GM21515 (cell line): ENCODE data around the gene FER1L5.

Experiments used
- ATAC-seq: cut with Tn5 transposase; IDR thresholded peaks from one replicate; pipeline ENCODE4 v1.9.1; 2021; ENCODE audit not compliant: unreplicated experiment

The FER1L5 gene

DNA sequence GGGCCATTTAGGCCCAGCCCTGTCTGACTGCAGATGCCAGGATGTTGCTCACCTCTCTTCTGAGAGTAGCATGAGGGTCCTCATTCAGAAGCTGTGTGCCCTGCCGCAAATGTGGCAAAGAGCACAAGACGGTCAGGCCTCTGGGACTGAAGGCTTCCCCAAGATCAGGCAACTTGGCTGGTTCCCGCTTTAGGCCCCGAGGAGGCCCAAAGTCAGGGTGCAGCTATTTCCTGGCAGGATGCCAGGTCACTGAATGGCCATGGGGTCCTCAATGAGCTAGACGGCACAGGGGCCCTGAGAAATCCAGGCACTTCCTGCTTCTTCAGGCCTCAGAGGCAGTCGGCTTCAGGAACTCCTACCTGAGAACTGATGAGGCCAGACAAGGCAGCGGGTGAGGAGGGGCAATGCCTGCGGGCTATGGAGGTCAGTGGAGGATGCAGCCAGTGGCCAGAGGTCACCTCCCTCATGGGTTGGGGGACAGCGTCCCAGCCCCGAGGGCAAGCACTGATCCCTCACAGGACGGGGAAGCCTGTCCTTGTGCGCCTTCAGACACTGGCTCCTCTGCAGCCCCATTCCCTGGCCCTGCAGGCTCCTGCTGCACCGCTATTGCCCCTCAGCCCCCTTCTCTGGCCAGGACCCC, 52.4 kb downstream of the FER1L5 start:
- no peak for ATAC-seq

DNA sequence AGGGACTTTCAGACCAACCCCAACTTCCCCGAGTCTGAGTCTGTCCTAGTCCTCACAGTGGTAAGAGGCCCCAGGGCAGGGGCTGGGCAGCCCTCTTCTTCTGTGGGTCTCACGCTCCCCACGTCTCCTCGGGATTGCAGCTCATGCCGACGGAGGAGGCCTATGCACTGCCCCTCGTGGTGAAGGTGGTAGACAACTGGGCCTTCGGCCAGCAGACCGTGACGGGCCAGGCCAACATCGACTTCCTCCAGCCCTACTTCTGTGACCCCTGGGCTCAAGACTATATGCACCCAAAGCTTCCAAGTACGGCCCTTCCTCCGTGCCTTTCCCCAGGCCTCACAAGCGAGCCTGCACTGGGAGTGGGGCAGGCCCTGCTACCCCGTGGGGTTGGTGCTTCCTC, 53.0 kb downstream of the FER1L5 start:
- no peak for ATAC-seq

- no peak for ATAC-seq
Observed at GRCh38 chr2:96697476-96697875, 54.9 kb downstream of the FER1L5 start.

GRCh38 chr2:96698221-96698861, 55.8 kb downstream of the FER1L5 start:
- ATAC-seq = no peak

- no peak for ATAC-seq
Observed at GRCh38 chr2:96699021-96699420, 56.5 kb downstream of the FER1L5 start.

DNA sequence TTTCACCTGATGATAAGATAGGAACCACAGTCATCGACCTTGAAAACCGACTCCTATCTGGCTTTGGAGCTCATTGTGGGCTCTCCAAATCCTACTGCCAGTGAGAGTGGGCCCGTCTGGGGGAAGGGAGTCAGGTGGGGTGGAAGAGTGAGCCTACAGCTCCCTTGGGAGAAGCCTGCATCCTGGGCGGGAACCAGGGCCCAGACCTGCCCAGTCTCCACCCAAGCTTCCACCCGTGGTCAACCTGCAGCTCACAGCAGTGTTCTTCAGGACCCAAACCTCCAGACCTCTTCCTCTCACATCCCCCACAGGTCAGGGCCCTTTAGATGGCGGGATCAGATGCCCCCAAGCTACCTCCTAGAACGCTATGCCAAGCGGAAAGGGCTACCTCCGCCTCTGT, 57.1 kb downstream of the FER1L5 start:
- no peak for ATAC-seq

DNA sequence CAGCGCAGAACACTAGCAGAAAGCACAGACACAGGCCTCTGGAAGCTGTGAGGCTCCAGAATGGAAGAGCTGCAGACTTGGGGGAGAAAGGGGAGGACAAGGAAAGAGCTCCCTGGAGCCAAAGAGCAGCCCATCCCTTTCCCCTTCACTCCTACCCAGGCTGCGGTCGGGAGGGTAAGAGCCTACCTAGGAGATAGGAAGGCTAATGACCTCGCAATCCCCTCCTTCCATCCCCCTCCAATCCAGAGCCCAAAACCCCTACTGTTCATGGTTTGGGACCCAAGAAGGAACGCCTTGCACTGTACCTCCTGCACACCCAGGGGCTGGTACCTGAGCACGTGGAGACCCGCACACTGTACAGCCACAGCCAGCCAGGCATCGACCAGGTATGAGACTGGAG, 57.5 kb downstream of the FER1L5 start:
- ATAC-seq = no peak

DNA sequence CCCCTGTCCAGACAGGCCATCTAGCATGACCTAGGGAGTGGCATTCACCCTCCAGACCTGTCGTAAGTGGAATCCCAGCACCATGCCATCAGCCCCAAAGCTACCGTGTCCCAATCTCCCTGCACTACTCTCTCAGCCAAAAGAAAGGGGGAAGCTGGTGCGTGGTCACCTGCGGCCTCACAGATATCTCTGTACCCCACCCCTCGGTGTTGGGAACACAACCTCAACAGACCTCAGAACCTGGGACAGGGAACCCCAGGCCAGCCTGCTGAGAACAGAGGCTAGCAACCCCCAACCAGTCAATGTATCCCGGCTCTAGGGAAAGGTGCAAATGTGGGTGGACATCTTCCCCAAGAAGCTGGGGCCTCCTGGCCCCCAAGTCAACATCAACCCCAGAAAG, 59.1 kb downstream of the FER1L5 start:
- ATAC-seq = no peak

DNA sequence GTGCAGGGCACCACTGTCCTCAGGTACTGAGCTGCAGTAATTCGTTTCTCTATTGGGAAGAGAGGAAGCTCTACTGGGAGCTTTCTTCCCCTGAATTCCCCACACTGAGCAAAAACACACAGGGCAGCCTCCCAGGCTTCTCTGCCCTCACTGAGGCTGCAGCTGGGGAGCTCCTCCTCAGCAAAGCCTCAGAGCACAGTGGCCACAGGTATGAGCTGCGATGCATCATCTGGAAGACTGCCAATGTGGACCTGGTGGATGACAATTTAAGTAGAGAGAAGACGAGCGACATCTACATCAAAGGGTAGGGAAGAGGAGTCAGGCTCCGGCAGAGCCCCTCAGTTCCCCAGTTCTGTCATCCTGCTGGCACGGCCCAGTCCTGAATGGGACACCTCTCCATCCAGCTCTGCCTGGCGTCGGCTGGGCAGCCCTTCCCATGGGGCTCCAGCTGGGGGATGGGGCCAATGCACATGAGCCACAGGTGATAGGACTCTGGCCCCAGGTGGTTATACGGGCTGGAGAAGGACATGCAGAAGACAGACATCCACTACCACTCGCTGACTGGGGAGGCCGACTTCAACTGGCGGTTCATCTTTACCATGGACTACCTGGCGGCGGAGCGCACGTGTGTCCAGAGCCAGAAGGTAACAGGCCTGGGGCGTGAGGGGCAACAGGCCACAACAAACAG, 59.7 kb downstream of the FER1L5 start:
- no peak for ATAC-seq

- ATAC-seq = no peak
Observed at GRCh38 chr2:96703021-96703751, 60.6 kb downstream of the FER1L5 start.

DNA sequence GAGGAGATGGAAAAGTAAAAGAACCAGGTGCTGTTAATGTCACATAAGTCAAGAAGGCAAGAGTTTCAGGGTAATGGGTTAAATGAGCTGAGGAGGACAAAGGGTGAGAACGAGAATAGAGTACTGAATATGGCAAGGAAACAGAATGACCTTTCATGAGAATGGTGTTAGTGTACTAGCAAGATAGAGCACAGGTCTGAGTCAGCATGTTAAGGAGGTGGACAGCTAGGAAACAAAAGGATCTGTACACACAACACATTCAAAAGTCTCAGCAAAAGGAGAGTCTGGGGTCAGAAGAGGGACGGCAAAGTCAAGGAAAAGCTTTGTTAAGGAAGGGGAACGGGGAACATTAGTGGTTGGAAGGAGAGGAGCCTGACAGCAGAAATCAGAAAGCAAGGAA, 68.4 kb downstream of the FER1L5 start:
- ATAC-seq = no peak

GRCh38 chr2:96715658-96716057, 73.1 kb downstream of the FER1L5 start:
- ATAC-seq = no peak

- ATAC-seq = no peak
Observed at GRCh38 chr2:96716388-96716787, 73.8 kb downstream of the FER1L5 start.

- no peak for ATAC-seq
Observed at GRCh38 chr2:96726131-96726530, 83.6 kb downstream of the FER1L5 start.

DNA sequence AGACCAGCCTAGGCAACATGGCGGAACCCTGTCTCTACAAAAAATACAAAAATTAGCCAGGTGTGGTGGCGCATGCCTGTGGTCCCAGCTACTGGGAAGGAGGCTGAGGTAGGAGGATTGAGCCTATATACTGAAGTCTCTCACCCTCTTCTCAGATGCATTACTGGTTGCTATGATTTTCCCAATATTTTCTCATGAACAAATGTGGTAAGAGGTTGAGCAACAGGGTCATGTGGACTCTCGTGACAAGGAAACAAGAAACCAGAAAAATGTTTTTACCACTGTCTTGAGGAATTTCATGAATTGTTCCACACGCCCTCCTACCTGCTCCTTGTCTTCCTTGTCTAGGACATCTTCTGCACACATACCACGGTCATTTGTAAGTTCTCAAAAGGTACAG, 84.9 kb downstream of the FER1L5 start:
- no peak for ATAC-seq

GRCh38 chr2:96729748-96730147, 87.2 kb downstream of the FER1L5 start:
- ATAC-seq = no peak

GRCh38 chr2:96730212-96730611, 87.6 kb downstream of the FER1L5 start:
- ATAC-seq = no peak

DNA sequence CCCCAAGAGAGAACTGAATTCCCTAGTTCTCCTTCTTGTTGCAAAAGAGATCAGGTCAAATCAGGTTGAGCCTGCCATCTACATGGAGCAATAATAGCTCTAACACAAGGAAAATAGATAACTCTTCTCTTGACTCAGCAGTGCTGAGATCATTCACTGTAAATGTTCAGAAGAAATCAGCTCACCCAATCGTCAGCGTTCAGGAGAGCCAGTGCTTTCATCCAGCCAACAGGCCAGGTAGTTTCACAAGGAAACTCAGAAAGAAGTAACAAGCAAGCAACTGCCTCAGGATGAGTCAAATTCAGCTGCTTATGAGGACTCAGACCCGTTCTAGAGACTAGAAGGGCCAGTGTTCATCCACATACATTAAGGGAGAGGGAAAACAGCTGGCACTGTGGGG, 91.4 kb downstream of the FER1L5 start:
- ATAC-seq = no peak

DNA sequence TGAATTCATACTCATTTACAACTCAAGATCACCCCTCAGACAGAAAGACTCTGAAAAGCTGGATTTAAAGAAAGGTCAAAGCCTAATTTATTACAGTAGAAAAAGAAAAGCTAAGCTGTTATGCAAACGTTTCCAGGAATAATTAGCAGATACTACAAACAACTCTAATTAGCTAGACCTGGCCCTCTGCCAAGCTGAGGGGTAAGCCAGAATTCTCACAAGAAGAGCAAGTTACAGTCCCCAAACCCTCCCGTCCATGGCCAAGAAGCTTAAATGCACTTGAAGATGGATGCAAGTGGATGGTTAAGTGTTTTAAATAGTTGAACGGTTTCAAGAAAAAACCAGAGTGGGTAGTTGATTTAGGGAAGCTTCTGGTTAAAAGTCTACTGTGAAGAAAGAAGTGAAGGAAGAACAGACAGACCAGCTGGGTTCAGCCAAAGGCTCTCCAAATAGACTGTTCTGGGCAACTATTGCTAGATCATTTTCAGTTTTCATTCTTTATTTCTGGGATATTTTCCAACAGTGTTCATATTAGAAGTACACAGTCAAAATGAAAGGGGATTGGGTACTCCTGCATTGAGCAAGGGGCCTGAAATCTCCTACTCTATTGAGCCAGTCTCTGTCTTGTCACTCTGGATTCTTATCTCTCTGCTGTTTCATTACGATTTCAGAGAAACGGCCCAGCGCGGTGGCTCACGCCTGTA, 92.5 kb downstream of the FER1L5 start:
- no peak for ATAC-seq

GRCh38 chr2:96737251-96737650, 94.7 kb downstream of the FER1L5 start:
- no peak for ATAC-seq

DNA sequence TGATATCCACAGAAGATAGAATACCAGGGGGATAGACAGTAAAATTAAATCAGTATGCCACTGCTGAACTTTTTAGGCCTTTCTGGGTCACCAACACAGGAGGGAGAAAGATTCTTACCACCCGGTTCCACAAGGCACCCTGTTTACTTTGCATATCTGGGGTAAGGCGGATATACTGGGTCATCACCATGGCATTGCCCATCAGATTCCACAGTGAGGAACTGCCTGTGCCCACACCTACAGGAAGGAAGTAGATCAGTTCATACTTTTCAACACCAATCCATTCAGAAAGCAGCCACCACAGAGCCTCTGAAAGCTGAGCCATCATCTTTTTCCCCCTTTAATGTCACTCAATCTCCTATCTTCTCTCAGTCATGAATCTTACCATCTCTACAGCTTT, 95.3 kb downstream of the FER1L5 start:
- ATAC-seq = no peak
